Coronary artery (tissue), 2 donors: ENCODE measurements around the gene ZNF211.
A peak's percentile ranks its signal among the peaks of the same experiment; 100 is the strongest.

Experiments used
- DNase-seq: peaks from one replicate; pipeline ENCODE4 v3.0.0-alpha.2; 2017; ENCODE audit warnings: low spot score
- H3K27ac ChIP-seq, 2 donors: fragments of 200-600 bp; sonication (generic); one replicate each; pipeline ENCODE4 v1.5.1; 2016 to 2019
- H3K4me3 ChIP-seq: fragments of 200-600 bp; sonication (generic); 2 replicates; pipeline ENCODE4 v1.5.1; 2016; ENCODE audit warnings: mild to moderate bottlenecking, moderate library complexity
- CTCF ChIP-seq: fragments of 200-600 bp; sonication (generic); IDR thresholded peaks from one replicate; pipeline ENCODE4 v1.5.1; 2019; ENCODE audit warnings: antibody characterized with exemption

Gene ZNF211

DNA sequence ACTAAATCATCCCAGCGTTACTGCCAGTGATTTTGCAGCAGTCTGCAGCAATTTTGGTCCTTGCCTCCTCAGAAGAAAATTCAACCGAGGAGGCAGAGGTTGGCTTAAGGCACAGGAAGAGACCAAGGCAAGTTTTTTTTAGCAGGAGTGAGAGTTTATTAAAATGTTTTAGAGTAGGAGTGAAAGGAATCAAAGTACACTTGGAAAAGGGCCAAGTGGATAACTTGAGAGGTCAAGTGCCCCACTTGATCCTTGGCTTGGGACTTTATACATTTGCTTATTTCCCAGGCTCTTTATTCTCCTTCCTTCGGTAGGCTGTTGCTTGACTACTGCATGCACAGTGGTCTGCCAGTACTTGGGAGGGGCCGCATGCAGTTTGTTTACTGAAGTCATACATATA is 21.9 kb upstream of the ZNF211 start:
- Histone ChIP-seq H3K4me3 (no peak overlapping the region), H3K27ac (no peak overlapping the region)
- no peak for TF ChIP-seq CTCF
- no peak for DNase-seq

GRCh38 chr19:57613941-57614743 is 18.8 kb upstream of the ZNF211 start, which contains the start of gene ZNF134:
Gene ZNF134, plus strand, starts transcription at chr19:57614242. Its CDS starts 5,227 bp downstream, at chr19:57619469.
- no peak for TF ChIP-seq CTCF
- Histone ChIP-seq H3K4me3 (peak within 1 kb of the TSS; percentile 93), H3K27ac (peak within 1 kb of the TSS; percentile 50 to 78)
- DNase-seq: peak; percentile 90

- H3K4me3 ChIP-seq: peak overlapping the region; percentile 93
- no peak for DNase-seq
- TF ChIP-seq CTCF: no peak
- no peak overlapping the region for H3K27ac ChIP-seq
Measured at GRCh38 chr19:57615346-57615745, 17.6 kb upstream of the ZNF211 start.

DNA sequence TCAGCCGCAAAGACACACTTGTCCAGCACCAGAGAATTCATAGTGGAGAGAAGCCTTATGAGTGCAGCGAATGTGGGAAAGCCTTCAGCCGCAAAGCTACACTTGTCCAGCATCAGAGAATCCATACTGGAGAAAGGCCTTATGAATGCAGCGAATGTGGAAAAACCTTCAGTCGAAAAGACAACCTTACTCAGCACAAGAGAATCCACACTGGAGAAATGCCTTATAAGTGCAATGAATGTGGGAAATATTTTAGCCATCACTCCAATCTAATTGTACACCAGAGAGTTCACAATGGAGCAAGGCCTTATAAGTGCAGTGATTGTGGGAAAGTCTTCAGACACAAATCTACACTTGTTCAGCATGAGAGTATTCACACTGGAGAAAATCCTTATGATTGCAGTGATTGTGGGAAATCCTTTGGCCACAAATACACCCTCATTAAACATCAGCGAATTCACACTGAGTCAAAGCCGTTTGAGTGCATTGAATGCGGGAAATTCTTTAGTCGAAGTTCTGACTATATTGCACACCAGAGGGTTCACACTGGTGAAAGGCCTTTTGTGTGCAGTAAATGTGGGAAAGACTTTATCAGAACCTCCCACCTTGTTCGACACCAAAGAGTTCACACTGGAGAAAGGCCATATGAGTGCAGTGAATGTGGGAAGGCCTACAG is 12.2 kb upstream of the ZNF211 start:
- no peak for TF ChIP-seq CTCF
- H3K4me3 ChIP-seq: peak overlapping the region; percentile 93
- DNase-seq: no peak
- no peak overlapping the region for H3K27ac ChIP-seq

DNA sequence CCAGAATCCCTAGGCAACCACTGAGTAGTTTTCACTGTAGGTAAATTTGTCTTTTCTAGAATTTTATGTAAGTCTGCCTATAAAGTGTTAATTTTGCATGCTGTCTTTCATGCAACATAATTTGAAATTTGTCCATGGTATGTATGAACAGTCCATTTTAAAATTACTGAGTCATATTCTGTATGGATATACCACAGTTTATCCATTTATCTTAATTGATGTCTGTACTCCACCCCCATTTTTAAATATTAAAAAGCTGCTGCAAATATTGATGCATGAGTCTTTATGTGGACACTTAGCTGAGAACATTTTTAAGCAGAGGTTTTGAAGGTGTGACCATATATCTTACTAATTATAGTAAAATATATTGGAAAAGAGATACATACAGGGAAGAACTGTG is 9.9 kb upstream of the ZNF211 start:
- TF ChIP-seq CTCF: no peak
- no peak overlapping the region for H3K4me3 ChIP-seq
- no peak for DNase-seq
- H3K27ac ChIP-seq: no peak overlapping the region

- no peak for DNase-seq
- Histone ChIP-seq H3K27ac (no peak overlapping the region), H3K4me3 (peak overlapping the region; percentile 96)
- no peak for TF ChIP-seq CTCF
Measured at GRCh38 chr19:57633832-57634131, 814 bp downstream of the ZNF211 start.

DNA sequence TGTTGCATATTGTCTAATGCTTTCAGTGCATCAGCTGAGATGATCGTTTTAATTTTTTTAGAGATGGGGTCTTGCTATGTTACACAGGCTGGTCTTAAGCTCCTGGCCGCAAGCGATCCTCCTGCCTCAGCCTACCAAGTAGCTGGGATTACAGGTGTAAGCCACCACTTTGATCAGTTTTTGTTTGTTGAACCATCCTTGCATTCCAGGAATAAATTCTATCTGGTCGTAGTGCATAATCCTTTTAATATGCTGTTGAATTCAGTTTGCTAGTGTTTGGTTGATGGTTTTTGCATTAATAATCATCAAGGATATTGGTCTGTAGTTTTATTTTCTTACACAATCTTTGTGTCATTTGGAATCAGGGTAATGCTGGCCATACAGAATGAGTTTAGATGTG is 4.4 kb downstream of the ZNF211 start:
- TF ChIP-seq CTCF: no peak
- no peak for DNase-seq
- Histone ChIP-seq H3K4me3 (no peak overlapping the region), H3K27ac (no peak overlapping the region)
